ENCODE data around the gene WDR4.

- TF ChIP-seq SMAD2 (IDR thresholded peaks at IDR 0.05; ENCODE audit: low read depth, low read length) (no peak), HDAC2 (IDR thresholded peaks at IDR 0.05) (no peak), RBBP5 (IDR thresholded peaks at IDR 0.05; ENCODE audit: borderline replicate concordance, insufficient read depth, low read length, poor library complexity, severe bottlenecking) (no peak), MAZ (CRISPR knock-in tag; conservative IDR thresholded peaks at IDR 0.05 in 1 of 2, IDR thresholded peaks at IDR 0.05 in 1 of 2) (no peak), HDAC1 (IDR thresholded peaks at IDR 0.05) (no peak), TCF7L2 (IDR thresholded peaks at IDR 0.05; ENCODE audit: low read depth, low read length) (no peak), POLR2A (conservative IDR thresholded peaks at IDR 0.05) (no peak)
Measured at GRCh38 chr21:42906233-42906632, 26.9 kb upstream of the WDR4 start.
